RWPE2 (cell line): ENCODE measurements around the gene CAGE1.

ENCODE experiments used
- ATAC-seq: fragments of 200-7000 bp; cut with Tn5 transposase; 3 replicates; pipeline ENCODE4 v1.9.1; 2021; ENCODE audit warnings: low read depth
- DNase-seq: peaks from one replicate; pipeline ENCODE4 v3.0.0-alpha.2; 2020; ENCODE audit warnings: low spot score
- H3K27ac ChIP-seq: fragments of 450-650 bp; 2 replicates; pipeline ENCODE4 v1.5.1; 2017; ENCODE audit warnings: mild to moderate bottlenecking; ENCODE audit not compliant: poor library complexity, severe bottlenecking
- H3K27me3 ChIP-seq: fragments of 250-450 bp; sonication (Bioruptor Pico); 2 replicates; pipeline ENCODE4 v1.5.1; 2021; ENCODE audit warnings: mild to moderate bottlenecking, moderate library complexity; ENCODE audit not compliant: insufficient read depth, poor library complexity, severe bottlenecking
- H3K36me3 ChIP-seq: fragments of 250-450 bp; sonication (Bioruptor Pico); 2 replicates; pipeline ENCODE4 v1.5.1; 2020; ENCODE audit warnings: low read depth, mild to moderate bottlenecking, moderate library complexity
- H3K4me1 ChIP-seq: fragments of 250-450 bp; sonication (Bioruptor Pico); 2 replicates; pipeline ENCODE4 v1.5.1; 2021; ENCODE audit warnings: mild to moderate bottlenecking, moderate library complexity; ENCODE audit not compliant: insufficient read depth, poor library complexity, severe bottlenecking
- H3K4me3 ChIP-seq: fragments of 250-450 bp; sonication (Bioruptor Pico); 2 replicates; pipeline ENCODE4 v1.5.1; 2021; ENCODE audit warnings: mild to moderate bottlenecking, moderate library complexity; ENCODE audit not compliant: severe bottlenecking
- H3K9me3 ChIP-seq: fragments of 250-450 bp; sonication (Bioruptor Pico); 2 replicates; pipeline ENCODE4 v1.5.1; 2021; ENCODE audit warnings: mild to moderate bottlenecking, moderate library complexity; ENCODE audit not compliant: severe bottlenecking
- CTCF ChIP-seq: fragments of 450-650 bp; IDR thresholded peaks from one replicate; pipeline ENCODE4 v1.5.1; 2017; ENCODE audit warnings: mild to moderate bottlenecking, moderate library complexity; ENCODE audit not compliant: poor library complexity, severe bottlenecking

The CAGE1 gene

GRCh38 chr6:7298113-7298512 is 91.4 kb downstream of the CAGE1 start:
- no peaks in the 10 kb centered on the region for H3K4me1 ChIP-seq
- TF ChIP-seq CTCF = no peak
- H3K9me3 ChIP-seq = no peaks in the 10 kb centered on the region
- H3K27ac ChIP-seq = no peak overlapping the region
- ATAC-seq (no peak), DNase-seq (no peak)
- H3K27me3 ChIP-seq = no peaks in the 10 kb centered on the region
- peaks cover 99% of the 10 kb centered on the region for H3K36me3 ChIP-seq
- no peak overlapping the region for H3K4me3 ChIP-seq

- Histone ChIP-seq H3K36me3 (peaks cover 99% of the 10 kb centered on the region), H3K9me3 (no peaks in the 10 kb centered on the region), H3K27me3 (no peaks in the 10 kb centered on the region), H3K4me1 (no peaks in the 10 kb centered on the region), H3K27ac (no peak overlapping the region), H3K4me3 (no peak overlapping the region)
- no peak for TF ChIP-seq CTCF
- ATAC-seq = no peak
- no peak for DNase-seq
Measured at GRCh38 chr6:7296602-7297001, 92.9 kb downstream of the CAGE1 start.

- no peak for ATAC-seq
- Histone ChIP-seq H3K27me3 (no peaks in the 10 kb centered on the region), H3K9me3 (no peaks in the 10 kb centered on the region), H3K36me3 (peaks cover 99% of the 10 kb centered on the region), H3K4me1 (no peaks in the 10 kb centered on the region), H3K27ac (no peak overlapping the region), H3K4me3 (no peak overlapping the region)
- DNase-seq = no peak
- TF ChIP-seq CTCF = no peak
Measured at GRCh38 chr6:7295916-7296315, 93.6 kb downstream of the CAGE1 start.

- H3K9me3 ChIP-seq = no peaks in the 10 kb centered on the region
- ATAC-seq (no peak), DNase-seq (no peak)
- H3K27me3 ChIP-seq = no peaks in the 10 kb centered on the region
- H3K4me1 ChIP-seq = no peaks in the 10 kb centered on the region
- no peak overlapping the region for H3K27ac ChIP-seq
- peaks cover 99% of the 10 kb centered on the region for H3K36me3 ChIP-seq
- no peak overlapping the region for H3K4me3 ChIP-seq
- no peak for TF ChIP-seq CTCF
Measured at GRCh38 chr6:7292596-7293255, 96.8 kb downstream of the CAGE1 start.

- H3K9me3 ChIP-seq = no peaks in the 10 kb centered on the region
- no peaks in the 10 kb centered on the region for H3K27me3 ChIP-seq
- H3K4me3 ChIP-seq = no peak overlapping the region
- no peak for TF ChIP-seq CTCF
- ATAC-seq = no peak
- no peak overlapping the region for H3K27ac ChIP-seq
- no peaks in the 10 kb centered on the region for H3K4me1 ChIP-seq
- peaks cover 97% of the 10 kb centered on the region for H3K36me3 ChIP-seq
- DNase-seq = no peak
Measured at GRCh38 chr6:7290079-7290478, 99.5 kb downstream of the CAGE1 start.
